ENCODE measurements around the gene EIF6.
"Not testable (repeated sequence)": the region's sequence is repeated elsewhere in the genome, so short reads cannot be mapped to it uniquely, and the experiment has no call there.

The EIF6 gene

GRCh38 chr20:35277531-35278395 lies 6.8 kb downstream of the EIF6 start, which contains the start of gene MMP24OS:
MMP24OS (minus strand) TSS chr20:35278122; CDS start chr20:35277929, 193 bp downstream.
- peak; percentile 89 for DNase-seq

DNA sequence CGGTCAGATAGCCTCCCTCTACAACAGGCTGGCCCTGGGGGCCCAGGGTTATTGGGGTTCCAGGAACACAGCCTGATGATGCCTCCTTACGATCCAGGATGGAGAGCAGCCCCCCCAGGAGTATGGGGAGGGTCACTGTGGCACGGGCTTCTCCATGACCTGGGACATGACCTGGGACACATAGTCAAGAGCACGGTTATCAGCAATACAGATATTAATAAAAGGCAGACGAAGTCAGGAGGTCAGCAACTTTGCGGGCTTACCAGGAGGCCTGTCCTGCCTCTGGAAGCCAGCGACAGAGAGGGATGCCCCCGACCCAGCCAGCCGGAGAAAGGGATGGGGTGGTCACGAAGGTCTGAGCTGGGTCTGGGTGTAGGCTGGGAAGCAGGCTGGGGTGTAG lies 7.4 kb downstream of the EIF6 start:
- no peak for DNase-seq

DNA sequence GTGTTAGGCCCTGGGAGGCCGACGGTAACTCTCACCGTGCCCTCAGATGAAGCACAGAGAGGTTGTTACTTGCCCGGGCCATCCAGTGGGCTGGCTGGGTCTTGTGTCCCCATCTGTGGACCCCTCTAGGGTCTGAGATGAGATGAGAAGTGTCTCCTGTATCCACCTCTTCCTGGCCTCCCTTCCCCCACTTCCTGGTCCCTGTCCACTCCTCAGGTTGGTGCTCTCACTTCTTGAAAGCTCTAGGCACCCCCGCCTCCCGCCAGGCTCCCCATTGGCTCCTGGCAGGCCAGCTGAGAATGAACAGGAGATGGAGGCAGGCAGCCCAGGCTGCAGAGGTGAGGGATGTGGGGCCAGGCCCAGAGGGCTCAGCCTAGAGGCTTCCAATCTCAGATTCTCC lies 8.2 kb downstream of the EIF6 start:
- no peak for DNase-seq

DNA sequence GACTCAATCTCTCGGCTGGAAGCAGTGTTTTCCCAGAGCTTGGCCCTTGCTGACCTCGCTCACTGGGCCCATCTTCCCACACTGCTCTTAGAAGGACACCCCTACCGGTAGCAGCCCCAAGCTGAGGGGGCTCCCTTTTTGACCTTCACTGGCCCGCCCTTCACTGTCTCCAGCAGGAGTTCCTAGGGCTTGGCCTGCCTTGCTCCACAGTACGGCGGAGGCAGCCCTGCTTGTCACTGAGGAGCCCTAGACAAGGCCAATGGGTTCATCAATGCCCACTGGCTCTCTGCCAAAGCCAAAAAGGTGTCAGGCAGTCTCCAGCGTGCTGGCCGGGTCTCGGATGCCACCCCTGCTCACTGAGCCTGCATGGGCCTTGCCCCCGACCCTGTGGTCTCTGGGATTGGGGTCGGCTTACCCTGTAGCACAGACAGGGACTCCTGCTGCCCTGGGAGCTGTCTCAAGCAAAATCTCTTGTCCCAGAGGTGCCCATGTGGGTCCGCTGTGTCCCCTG lies 8.8 kb downstream of the EIF6 start:
- no peak for DNase-seq

DNA sequence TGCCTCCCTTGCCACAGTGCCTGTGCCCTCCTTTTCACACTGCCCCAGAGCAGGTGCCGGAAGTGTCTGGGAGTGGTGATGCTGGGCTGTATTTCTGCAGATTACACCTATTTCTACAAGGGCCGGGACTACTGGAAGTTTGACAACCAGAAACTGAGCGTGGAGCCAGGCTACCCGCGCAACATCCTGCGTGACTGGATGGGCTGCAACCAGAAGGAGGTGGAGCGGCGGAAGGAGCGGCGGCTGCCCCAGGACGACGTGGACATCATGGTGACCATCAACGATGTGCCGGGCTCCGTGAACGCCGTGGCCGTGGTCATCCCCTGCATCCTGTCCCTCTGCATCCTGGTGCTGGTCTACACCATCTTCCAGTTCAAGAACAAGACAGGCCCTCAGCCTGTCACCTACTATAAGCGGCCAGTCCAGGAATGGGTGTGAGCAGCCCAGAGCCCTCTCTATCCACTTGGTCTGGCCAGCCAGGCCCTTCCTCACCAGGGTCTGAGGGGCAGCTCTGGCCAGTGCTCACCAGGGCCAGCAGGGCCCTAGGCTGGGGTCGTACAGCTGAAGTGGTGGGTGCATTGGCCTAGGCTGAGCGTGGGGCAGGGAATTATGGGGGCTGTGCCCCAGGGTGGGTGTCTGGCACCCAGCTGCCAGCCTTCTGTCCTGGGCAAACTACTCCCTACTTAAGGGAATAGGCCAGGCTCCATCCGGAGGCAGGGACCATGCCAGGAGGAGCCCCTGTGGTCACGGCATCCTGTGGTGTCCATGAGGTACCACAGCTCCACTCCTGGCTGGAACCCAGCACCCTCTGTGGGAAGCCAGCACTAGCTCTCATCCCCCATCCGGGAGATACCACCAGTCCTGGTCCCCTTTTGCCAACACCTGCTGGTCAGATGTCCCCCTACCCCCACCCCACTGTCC lies 10.1 kb downstream of the EIF6 start:
- no peak for DNase-seq

- DNase-seq, result no peak
These were observed 11.0 kb downstream of the EIF6 start for GRCh38 chr20:35273449-35274171.

DNA sequence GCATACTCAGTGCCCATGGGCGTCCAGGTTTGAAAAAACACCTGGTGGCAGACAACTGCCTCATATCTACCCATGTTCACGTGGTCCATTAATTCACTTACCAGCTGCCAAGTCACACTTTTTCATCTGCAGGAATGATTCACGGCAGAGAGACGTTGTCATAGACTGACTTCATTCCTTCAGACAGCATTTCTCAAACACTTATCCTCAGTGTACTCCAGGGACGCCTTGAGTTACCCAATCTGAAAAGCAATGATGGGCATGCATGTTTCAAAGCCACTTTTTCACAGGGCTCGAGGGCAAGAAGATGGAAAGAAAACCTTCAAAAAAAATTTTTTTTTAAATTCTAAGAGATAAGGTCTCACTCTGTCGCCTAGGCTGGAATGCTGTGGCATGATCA lies 12.7 kb downstream of the EIF6 start:
- DNase-seq, result no peak

DNA sequence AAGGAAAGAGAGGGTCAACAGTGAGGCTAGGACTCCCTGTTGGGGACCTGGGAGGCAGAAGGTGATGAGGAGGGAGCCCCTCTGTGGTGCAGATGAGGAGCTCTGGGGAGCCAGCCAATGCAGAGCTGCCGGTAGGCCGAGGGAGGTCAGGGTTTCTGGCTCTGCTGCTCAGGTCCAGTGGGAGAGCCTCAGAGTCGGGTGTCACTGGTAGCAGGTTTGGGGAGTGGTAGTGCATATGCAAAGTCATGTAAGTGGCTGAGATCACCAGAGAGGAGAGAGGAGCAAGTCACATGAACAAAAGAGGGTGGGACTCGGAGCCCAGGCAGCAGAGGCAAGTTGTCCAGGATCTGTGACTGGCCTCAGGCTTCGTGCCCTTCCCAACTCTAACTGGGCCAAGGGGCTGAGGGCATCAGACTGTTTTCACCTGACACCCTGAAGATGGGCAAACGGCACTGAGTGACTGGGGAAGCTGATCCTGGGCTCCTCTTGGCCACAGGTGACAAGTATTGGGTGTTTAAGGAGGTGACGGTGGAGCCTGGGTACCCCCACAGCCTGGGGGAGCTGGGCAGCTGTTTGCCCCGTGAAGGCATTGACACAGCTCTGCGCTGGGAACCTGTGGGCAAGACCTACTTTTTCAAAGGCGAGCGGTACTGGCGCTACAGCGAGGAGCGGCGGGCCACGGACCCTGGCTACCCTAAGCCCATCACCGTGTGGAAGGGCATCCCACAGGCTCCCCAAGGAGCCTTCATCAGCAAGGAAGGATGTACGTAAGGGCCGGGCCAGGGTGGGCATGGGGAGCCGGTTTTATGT lies 13.3 kb downstream of the EIF6 start:
- no peak for DNase-seq

DNA sequence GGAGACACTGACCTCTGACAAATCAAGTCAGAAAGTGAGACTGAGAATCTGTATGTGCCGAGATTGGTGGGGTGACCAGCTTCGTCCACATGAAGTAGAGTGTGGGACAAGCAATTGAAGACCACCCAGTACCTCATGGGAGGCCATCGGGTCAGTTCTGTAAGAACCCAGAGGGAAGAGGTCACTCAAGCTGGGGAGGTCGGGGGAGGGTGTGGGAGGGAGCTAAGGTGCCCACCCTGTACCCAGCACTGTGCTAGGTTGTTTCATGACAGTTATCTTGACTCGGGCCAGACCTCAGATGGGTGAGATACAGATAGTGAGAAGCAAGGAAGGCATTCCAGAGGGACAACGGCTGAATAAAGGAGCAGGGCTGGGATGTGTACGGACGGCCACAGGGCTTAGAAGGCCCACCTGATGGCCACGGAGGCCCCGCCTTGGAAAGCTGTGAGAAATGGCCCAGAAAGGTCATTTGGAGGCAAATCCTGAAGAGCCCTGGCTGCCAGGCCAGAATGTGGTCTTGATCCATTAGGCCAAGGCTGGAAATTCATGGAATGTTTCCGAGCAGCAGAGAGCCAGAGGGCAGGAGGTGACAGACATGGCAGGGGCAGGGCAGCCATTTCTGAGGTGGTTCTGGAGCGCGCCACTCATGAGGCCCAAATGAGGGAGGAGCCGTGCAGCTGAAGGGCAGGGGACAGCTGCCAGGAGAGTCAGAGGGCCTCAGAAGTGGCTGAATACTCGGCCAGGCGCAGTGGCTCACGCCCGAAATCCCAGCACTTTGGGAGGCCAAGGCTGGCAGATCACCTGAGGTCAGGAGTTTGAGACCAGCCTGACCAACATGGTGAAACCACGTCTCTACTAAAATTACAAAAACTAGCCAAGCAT lies 14.3 kb downstream of the EIF6 start:
- no peak for DNase-seq

DNA sequence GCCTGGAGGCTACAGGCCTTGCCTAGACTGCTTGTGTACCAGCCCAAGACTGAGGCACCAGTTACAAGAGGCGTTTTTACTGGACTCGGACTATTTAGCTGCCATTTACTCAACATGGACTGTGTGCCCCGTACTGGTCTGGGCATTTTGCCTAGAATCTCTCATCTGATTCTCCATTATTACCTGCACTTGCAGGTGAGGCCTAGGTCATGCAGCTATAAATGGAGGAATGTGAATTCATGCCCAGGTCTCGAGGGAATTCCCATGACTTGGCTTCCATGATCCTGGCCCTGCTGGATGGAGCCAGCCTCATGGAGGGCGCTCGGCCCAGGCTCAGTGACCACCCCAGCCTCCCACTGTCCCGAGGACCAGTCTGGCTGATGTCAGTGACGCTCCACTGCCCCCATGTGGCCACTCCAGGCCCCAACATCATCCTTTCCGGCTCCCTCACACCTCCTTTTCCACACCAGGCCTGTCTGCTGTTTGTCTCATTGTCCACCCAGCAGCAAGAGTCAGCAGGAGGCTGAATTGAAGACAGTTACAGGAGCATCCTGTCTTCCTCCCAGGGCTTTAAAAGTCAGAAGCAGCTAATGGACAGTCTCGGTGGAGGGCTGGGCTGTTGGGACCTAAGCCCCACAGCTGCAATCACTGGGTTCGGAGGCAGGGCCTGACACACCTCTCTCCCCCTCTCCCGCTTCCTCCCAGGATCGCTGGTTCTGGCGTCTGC lies 15.4 kb downstream of the EIF6 start:
- DNase-seq, result peak; percentile 50

DNA sequence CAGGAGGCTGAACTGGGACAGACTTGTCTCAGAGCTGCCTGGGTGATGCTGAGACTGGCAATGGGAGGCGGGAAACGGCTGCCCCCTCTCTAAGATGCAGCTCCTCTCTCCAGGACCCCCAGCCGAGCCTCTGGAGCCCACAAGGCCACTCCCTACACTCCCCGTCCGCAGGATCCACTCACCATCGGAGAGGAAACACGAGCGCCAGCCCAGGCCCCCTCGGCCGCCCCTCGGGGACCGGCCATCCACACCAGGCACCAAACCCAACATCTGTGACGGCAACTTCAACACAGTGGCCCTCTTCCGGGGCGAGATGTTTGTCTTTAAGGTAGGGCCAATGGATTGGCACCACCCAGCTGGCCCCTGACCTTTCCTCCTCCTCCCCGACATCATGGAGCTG lies 17.5 kb downstream of the EIF6 start:
- no peak for DNase-seq

DNA sequence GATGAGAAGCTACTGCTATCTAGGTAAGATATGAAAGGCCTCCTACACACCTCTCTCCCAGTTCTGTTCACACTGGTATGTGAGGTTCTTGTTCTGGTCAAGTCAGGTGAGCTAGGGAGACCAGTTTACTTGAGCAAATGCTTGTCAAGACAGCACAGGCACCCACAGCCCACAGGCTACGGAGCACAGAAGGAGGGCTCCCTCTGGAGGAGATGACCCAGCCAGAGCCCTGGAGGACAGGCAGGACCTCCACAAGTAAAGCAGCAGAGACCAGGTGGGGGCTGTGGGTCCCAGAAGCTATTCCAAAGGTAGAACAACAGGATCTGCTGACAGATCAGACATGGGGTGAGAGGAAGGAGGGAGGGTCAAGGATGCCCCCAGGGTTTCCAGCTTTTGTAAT lies 19.8 kb downstream of the EIF6 start:
- DNase-seq, result no peak

DNA sequence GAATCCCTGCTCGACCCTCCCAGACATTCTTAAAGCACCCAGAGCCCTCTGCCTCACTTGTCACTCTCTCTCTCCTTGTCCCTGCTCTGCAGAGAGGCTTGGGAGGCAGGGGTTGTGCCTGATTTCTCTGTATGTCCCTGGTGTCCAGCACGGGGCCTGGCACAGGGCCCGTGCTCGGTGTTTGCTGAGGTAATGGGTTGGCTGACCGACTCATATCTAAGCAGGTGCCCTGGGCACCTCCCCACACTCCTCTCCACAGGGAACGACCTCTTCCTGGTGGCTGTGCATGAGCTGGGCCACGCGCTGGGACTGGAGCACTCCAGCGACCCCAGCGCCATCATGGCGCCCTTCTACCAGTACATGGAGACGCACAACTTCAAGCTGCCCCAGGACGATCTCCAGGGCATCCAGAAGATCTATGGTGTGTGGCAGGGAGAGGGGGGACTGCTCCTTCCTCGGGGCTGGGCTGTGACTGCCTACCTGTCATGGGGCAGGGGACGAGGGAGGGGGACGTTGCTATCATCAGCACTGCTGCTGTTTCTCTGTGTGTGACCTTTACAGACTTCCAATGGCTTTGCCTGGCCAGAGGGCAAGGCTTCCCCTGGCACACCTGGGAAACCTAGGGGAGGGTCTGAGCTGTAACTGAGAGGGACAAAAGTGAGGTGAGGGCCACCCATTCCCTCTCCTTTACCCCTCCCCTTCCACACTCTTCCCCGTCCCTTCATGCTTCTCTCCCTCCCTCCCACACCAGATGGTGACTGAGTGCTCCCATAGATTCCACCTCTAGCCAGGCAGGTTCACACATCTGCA lies 20.8 kb downstream of the EIF6 start:
- DNase-seq, result no peak

- DNase-seq, result not testable (repeated sequence)
These were observed 21.6 kb downstream of the EIF6 start for GRCh38 chr20:35262731-35263531.

DNA sequence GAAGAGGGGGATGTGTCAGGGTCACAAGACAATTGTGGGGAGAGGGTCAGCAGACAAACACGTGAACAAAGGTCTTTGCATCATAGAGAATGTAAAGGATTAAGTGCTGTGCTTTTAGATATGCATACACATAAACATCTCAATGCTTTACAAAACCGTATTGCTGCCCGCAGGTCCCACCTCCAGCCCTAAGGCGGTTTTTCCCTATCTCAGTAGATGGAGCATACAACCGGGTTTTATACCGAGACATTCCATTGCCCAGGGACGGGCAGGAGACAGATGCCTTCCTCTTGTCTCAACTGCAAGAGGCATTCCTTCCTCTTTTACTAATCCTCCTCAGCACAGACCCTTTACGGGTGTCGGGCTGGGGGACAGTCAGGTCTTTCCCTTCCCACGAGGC lies 22.3 kb downstream of the EIF6 start:
- DNase-seq, result not testable (repeated sequence)

GRCh38 chr20:35260426-35260825 lies 24.1 kb downstream of the EIF6 start:
- DNase-seq, result no peak

- DNase-seq, result no peak
These were observed 27.2 kb downstream of the EIF6 start for GRCh38 chr20:35257175-35257909.

Data from activated gamma-delta T cell treated with Interleukin-2 at 50 U/mL for 16 hours (primary cell).